ENCODE measurements around the gene GABBR2. TPM values are rescaled to one million over a fixed set of nuclear protein-coding genes. Genes with fewer than 3 reads are reported as not detected.

The GABBR2 gene
- total and polyA plus RNA-seq, 12 donors = under 0.01 to 1.3 (median 0.45) TPM

DNA sequence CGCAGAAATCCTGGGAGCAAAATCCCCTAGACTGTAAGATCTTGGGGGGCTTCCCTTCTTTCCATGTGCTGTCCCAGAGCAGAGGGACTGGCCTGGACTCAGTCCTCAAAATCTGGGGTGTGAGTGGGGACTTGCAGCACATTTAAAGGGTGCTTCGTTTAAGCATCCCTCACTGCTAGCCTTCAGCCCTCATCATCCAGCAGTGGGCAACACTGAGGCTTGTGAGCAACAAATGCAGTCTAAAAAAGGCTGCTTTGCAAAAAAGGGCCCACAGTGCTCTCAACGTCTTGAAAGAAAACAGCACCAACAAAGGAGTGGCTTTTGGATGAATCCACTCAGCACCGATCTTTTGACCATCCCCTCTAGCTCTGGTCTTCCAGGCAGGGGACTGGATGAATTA is 325.0 kb downstream of the GABBR2 start:
- WGBS, 2 donors = 52 to 61% methylated on average over 4 of the region's 4 CpGs
- Histone ChIP-seq H3K27me3 (peaks cover 0 to 6% (median 0%) of the 10 kb centered on the region in 7 donors), H3K9me3 (no peaks in the 10 kb centered on the region), H3K36me3 (no peaks in the 10 kb centered on the region), H3K27ac (no peak overlapping the region), H3K4me1 (peaks cover 0 to 8% (median 0%) of the 10 kb centered on the region in 9 donors), H3K4me3 (no peak overlapping the region)
- TF ChIP-seq, protein P1, sequence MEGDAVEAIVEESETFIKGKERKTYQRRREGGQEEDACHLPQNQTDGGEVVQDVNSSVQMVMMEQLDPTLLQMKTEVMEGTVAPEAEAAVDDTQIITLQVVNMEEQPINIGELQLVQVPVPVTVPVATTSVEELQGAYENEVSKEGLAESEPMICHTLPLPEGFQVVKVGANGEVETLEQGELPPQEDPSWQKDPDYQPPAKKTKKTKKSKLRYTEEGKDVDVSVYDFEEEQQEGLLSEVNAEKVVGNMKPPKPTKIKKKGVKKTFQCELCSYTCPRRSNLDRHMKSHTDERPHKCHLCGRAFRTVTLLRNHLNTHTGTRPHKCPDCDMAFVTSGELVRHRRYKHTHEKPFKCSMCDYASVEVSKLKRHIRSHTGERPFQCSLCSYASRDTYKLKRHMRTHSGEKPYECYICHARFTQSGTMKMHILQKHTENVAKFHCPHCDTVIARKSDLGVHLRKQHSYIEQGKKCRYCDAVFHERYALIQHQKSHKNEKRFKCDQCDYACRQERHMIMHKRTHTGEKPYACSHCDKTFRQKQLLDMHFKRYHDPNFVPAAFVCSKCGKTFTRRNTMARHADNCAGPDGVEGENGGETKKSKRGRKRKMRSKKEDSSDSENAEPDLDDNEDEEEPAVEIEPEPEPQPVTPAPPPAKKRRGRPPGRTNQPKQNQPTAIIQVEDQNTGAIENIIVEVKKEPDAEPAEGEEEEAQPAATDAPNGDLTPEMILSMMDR (IDR thresholded peaks at IDR 0.05) = no peak
- no peak for DNase-seq
- intact Hi-C loops (cut with DNase I) = no loop called here
- no peak for ATAC-seq

DNA sequence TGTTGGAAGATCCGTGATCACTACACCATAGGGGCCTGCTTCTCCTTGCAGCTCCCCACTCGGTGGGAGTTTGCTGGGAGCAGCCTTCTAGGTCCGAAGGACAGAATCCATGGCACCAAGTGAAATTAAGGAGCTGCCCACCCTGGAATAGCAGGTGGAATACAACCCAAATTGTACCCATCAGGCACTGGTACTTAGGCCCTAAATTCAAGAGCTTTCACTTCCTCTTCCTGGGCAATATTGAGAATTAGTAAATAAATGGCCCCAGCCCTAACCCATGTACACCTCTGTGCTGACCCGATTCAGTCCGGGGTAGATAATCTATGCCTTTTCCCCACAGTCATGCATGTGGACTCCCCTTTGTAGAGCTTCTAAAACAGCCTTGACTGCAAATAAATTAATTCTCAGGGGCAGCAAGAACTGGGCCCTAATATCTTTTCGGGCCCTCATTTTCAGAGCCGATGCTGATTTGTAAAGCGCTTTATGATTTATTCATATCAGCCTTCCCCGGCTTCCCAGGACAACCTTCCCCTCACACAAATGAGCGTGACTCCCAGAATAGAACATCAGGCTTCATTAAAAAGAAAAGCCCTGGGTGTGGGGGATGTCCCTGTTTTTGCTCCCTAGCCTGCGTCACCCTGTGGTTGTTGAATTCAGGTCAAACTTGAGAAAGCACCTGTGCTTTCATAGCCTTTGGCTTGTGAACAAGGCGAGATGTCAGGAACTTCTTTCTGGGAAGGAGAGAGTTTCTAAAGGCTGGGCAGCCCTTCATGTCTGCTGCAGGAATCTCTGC is 327.2 kb downstream of the GABBR2 start:
- WGBS, 2 donors = 87 to 91% methylated on average over 12 of the region's 12 CpGs
- ATAC-seq = no peak

DNA sequence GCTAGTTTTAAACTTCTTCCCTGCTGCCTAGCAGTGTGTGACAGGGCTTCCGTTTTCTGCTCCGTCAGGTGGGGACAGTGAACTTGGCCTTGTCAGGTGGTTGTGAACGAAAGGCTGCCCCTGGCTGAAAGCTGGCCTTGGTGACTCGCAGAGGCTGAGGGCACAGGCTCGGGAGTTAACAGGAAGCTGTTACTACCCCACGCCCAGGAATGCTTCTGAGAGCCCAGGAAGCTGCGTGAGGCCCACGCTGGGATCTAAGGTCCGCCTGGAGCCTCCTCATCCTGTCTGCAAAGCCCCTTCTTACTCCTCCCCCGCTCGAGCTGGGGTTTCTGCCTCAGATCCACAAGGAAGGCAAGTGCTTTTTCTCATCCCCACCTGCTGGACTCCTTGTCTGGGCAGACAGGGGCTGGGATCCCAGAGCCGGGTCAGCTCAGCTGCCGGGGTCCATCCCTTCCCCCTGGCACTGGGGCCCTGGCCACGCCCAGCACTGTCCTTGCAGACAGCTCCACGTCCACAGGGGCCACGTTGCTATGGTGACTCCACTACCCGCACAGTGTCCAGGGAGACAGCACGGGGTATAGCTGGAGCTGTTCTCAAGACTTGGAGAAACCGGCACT is 328.6 kb downstream of the GABBR2 start:
- WGBS, 2 donors = 36% methylated on average over 19 of the region's 19 CpGs
- H3K4me3 ChIP-seq = no peak overlapping the region
- intact Hi-C loops (cut with DNase I) = no loop called here
- ATAC-seq (peak in 3 of 8 donors; percentile 29 to 49 (median 47)), DNase-seq (no peak)
- H3K36me3 ChIP-seq = no peaks in the 10 kb centered on the region
- no peak overlapping the region for H3K27ac ChIP-seq
- TF ChIP-seq, protein P1 (IDR thresholded peaks at IDR 0.05) = no peak
- H3K27me3 ChIP-seq = peaks cover 0 to 6% (median 0%) of the 10 kb centered on the region in 7 donors
- peaks cover 0 to 8% (median 0%) of the 10 kb centered on the region in 9 donors for H3K4me1 ChIP-seq
- H3K9me3 ChIP-seq = no peaks in the 10 kb centered on the region

More for the DNA sequence above, 327.2 kb downstream of the GABBR2 start:
- Histone ChIP-seq H3K36me3 (no peaks in the 10 kb centered on the region), H3K4me1 (peaks cover 0 to 8% (median 0%) of the 10 kb centered on the region in 9 donors), H3K27me3 (peaks cover 0 to 6% (median 0%) of the 10 kb centered on the region in 7 donors), H3K4me3 (no peak overlapping the region), H3K27ac (no peak overlapping the region), H3K9me3 (no peaks in the 10 kb centered on the region)
- intact Hi-C loops (cut with DNase I) = no loop called here
- no peak for DNase-seq
- TF ChIP-seq, protein P1 (IDR thresholded peaks at IDR 0.05) = no peak

DNA sequence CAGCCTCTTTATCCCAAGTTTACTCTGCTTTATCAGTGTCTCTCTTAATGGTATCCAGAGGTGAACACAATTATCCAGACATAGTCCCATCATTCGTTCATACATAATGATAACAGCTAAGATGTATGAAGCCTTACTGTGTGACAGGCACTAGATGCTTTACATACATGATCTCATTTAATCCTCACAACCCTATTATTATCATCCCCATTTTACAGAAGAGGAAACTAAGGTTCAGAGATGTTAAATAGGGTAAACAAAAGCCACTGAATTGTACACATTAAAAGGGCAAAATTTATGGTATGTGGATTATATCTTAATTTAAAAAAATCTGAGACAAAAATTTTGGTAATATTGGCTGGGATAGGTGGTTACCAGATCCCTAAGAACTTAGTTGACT is 329.2 kb downstream of the GABBR2 start:
- no peaks in the 10 kb centered on the region for H3K36me3 ChIP-seq
- no peak for DNase-seq
- no peak overlapping the region for H3K27ac ChIP-seq
- no peak overlapping the region for H3K4me3 ChIP-seq
- H3K9me3 ChIP-seq = no peaks in the 10 kb centered on the region
- no peak for ATAC-seq
- intact Hi-C loops (cut with DNase I) = no loop called here
- H3K4me1 ChIP-seq = peaks cover 0 to 9% (median 0%) of the 10 kb centered on the region in 9 donors
- H3K27me3 ChIP-seq = peaks cover 0 to 6% (median 0%) of the 10 kb centered on the region in 7 donors
- TF ChIP-seq, protein P1 (IDR thresholded peaks at IDR 0.05) = no peak
- 69 to 72% methylated on average over 1 of the region's 1 CpG for WGBS, 2 donors
